ENCODE results near the gene HS3ST5.

- no peak for TF ChIP-seq CTCF (IDR thresholded peaks at IDR 0.05; ENCODE audit: low read depth, low read length, missing input control)
- no peak for TF ChIP-seq ATF3 (IDR thresholded peaks at IDR 0.05)
- TF ChIP-seq YY1 (IDR thresholded peaks at IDR 0.05), result no peak
- TF ChIP-seq JUND (IDR thresholded peaks at IDR 0.05), result no peak
- no peak for TF ChIP-seq REST (IDR thresholded peaks at IDR 0.05)
- no peak for TF ChIP-seq GABPA (IDR thresholded peaks at IDR 0.05 in 1 of 2, conservative IDR thresholded peaks at IDR 0.05 in 1 of 2)
- TF ChIP-seq SP1 (IDR thresholded peaks at IDR 0.05), result no peak
- TF ChIP-seq TAF1 (conservative IDR thresholded peaks at IDR 0.05), result no peak
- TF ChIP-seq FOXA1 (IDR thresholded peaks at IDR 0.05), result no peak
- no peak for TF ChIP-seq ZBTB33 (IDR thresholded peaks at IDR 0.05)
- TF ChIP-seq EGR1 (IDR thresholded peaks at IDR 0.05; ENCODE audit: low read depth in 2 of 2), result no peak
- no peak for TF ChIP-seq RAD21 (IDR thresholded peaks at IDR 0.05)
Measured at GRCh38 chr6:114051031-114051430, 291.8 kb downstream of the HS3ST5 start.
